NCI-H82 (cell line): ENCODE results near the gene PRKCA.

Source experiments
- DNase-seq: peaks from one replicate; lab custom pipeline; 2025; lab: John Stamatoyannopoulos, UW

PRKCA gene

GRCh38 chr17:66655461-66655860 lies 353.0 kb downstream of the PRKCA start:
- no peak for DNase-seq

- DNase-seq, result no peak
Observed at GRCh38 chr17:66655861-66656260, 353.4 kb downstream of the PRKCA start.

DNA sequence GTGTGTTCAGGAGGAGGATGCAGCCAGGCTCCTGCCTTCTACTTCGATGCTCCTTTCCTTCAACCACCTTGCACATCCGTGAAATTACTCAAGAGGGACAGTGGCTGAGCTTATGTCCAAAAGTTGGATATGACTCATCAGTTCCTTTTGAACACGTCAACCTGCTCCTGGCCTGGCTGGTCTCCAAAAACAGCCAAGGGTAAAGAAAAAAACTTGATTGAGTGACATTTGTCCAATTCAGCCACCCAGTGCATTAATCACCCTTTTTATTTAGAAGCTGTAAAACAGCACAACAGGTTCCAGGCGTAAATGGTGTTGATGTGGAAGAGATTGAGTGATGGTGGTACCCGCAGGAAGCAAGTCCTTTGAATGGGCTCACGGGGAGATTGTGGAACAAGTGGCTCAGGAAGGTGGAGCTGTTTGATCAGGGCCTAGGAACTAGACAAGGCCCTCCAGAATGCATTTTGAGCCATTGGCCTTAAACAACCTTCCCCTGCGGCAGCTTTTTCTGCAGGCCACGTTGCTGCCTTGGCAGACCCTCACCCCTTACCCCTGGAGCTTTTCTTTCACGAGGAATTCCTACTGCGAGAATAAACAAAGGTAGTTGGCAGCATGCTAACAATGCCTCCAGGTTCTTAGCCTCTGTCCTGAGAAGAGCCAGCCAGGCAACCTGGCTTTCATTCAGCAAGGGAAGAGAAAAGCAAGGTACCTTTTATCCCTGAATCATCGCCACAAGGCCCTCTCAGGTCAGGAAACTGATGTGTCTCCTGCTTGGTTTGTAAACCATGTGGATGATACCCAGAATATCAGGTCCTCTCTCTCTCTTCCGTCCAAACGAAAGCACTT lies 359.2 kb downstream of the PRKCA start:
- DNase-seq, result no peak

- DNase-seq, result no peak
Observed at GRCh38 chr17:66662496-66662895, 360.1 kb downstream of the PRKCA start.

DNA sequence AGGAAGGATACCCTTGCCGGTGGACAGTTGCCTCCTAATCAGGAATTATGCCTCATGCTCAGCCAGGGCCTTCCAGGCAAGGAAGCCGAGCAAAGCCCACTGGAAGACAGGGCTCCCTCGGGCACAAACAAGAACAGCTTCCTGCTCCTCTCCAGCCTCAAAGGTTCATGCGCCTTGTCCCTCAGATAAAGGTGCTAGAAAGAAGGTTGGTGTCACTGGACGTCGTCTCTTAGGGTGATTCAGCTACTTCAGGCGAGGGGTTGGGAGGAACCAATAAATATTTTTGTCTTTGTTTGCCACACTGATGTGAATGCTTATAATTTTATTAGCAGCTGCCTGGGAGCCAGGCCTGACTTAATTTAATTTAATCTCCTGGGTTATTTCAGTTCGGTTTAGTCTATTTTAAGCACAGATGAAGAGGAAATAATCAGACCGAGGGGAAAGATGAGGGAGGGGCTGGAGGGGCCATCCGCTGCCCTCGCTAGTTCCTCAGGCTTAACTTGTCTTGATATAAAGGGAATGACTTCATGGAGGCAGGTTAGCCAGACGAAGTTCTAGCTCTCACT lies 360.7 kb downstream of the PRKCA start:
- peak; percentile 30 for DNase-seq

- DNase-seq, result no peak
Observed at GRCh38 chr17:66664336-66664735, 361.9 kb downstream of the PRKCA start.

DNA sequence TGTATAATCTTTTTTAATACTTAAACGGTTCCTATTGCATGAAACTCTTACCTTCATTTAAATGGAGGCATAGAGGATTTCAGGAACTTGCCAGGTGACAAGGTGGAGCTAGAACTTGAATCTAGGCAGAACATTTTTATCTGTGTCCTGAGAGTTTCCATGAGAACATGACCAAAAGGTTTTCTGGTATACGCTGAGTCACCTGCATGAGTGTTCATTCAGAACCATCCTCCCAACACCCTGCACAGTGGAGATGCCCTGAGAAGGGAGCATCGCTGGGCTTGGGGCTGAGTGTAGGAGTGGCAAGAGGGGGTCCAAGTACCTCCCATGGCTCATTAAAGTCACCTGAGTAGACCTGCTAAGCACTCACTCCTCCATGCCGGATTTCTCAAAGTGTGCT lies 362.8 kb downstream of the PRKCA start:
- no peak for DNase-seq

- DNase-seq, result no peak
Observed at GRCh38 chr17:66667090-66667489, 364.7 kb downstream of the PRKCA start.

DNA sequence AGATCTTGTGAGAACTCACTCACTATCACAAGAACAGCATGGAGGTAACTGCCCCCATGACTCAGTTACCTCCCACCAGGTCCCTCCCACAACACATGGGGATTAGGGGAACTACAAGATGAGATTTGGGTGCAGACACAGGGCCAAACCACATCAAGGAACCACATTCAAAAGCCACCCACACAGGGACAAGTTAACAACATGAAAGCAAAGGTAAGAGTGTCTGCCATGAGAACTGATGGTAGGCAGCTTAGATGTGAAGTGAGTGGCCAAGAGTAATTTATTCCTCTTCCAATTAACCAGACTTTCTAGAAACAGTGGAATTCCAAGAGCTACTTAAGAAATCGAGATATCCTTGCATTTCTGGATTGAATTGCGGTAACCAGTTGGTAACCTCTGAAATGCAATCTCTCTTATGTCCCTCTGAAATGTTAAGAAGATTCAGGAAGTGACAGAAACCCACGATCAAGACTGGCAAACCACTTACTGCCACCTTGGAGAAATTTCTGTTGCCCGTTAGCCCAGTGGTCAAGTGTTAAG lies 365.1 kb downstream of the PRKCA start:
- no peak for DNase-seq

DNA sequence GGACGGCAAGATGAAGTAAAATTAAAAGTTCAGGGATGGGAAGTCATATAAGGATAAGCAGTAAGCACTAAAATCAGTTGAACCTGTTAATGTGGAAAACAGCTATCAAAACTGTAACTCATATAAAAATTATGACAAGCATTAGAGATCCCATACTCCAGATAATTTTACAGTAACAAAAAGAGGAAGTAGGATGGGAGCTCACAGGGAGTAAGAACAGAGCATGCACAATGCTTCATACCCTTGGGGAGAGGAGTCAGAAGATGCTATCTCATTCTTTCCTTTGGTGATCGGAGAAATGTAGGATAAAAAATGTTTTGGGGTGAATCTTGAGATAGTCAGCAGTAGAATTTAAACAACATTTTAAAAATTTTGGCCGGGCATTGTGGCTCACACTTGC lies 367.8 kb downstream of the PRKCA start:
- no peak for DNase-seq

- DNase-seq, result no peak
Observed at GRCh38 chr17:66671156-66671555, 368.7 kb downstream of the PRKCA start.

GRCh38 chr17:66673668-66674276 lies 371.4 kb downstream of the PRKCA start:
- peak; percentile 75 for DNase-seq

DNA sequence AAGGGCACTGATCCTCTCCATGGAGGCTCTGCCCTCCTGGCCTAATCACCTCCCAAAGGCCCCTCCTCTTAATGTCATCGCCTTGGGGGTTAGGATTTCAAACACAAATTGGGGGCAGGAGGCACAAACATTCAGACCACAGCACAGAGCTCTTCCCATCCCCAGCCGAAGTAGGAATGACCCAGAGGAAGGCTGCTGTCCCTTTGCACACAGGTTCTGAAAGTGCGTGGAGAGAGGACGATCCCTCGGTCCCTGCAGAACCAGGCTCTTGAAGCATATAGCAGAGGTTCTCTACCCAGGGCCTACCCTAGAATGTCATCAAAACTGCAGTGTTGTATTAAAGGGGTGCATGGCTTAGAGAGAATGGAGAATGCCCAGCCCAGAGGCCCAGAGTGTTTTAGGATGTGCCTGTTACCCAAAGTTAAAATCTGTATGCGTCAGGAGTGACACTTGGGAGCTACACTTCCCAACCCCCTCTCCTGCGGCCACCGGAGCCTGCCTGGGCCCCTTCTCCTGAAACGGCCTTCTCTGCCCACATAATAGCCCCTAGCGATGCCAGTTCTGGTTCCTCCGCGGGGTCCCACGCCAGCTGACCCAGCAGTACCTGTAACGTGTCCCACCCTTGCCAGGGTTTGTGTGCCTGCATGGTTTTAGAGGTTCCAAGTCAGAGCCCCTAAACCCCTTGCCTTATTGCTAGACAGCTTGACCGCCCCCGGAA lies 373.0 kb downstream of the PRKCA start:
- no peak for DNase-seq

DNA sequence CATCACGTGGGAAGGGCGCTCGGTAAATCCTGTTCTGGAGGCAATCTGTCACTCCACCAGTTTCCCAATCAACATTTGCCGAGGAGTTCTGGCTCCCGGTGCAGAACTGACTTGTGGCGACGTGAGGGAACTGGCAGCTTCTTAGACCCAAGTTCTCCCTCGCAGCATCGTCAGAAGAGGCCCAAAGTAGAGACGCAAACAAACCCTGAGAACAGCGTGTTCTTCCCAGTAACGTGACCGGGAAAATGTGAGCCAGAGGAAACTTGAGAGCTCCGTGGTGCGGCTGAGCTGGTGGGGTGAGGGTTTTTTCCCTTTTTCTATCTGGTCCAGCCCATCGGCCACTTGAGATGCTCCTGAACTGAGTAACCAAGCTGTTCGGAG lies 373.6 kb downstream of the PRKCA start:
- peak; percentile 59 for DNase-seq

GRCh38 chr17:66676421-66676820 lies 374.0 kb downstream of the PRKCA start:
- DNase-seq, result no peak

DNA sequence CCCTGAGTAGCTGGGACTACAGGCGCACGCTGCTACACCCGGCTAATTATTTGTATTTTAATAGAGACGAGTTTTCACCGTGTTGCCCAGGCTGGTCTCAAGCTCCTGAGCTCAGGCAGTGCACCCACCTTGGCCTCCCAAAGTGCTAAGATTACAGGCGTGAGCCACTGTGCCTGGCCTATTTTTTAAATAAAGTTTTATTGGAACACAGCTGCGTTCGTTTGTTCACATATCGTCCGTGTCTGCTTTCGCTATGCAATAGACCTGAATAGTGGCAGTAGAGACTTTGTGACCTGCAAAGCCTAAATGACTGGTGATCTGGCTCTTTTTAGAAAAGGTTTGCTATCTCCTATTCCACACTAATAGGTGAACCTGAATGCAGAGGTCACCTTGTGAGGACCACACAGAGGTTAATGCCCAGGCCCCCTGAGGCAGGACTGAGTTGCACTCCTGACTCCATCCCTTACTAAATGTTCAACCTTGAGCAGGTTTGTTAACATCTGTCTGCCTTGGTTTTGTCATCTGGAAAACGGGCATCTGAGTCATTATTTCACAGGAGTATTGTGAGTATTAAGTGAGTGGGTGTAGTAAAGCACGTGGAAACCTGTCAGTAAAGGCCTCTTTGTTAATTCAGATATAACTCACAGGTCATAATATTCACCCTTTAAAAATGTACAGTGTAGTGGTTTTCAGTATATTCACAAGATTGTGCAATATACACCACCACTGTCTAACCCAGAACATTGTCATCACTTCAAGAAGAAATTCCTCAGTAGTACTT lies 375.0 kb downstream of the PRKCA start:
- DNase-seq, result no peak

DNA sequence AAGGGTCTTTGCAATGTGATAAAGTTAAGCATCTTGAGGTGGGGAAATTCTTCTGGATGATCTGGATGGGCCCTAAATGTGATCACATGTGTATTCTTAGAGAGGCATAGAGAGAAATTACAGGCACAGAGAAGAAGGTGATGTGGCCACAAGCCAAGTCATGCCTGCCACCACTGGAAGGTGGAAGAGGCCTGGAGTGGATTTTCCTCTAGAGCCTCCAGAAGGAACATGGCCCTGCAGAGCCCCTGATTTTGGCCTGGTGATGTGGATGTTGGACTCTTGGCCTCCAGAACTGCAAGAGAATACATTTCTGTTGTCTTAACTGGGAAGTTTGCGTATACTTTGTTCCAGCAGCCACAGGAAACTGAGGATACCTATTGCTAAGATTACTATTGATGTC lies 375.6 kb downstream of the PRKCA start:
- no peak for DNase-seq

GRCh38 chr17:66678827-66679226 lies 376.4 kb downstream of the PRKCA start:
- DNase-seq, result no peak

GRCh38 chr17:66679631-66680517 lies 377.5 kb downstream of the PRKCA start:
- DNase-seq, result no peak

DNA sequence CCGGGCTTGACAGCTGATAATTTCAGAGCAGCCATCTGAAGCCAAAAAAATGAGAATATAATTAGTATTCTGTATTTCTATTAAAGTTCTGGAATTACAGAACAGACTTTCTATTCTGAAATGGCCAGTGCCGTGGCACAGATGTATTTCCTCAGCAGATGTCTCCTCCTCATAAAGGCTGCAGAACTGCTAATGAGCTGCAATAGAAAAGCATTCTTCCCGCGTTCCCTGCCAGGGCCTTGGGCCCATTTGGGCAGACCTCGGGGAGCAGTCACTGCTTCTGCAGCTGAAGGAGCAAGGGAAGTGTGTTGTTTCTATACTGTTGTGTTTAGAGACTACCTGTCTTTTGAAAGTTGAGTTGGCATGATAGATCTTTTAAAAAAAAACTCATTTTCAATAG lies 379.9 kb downstream of the PRKCA start:
- DNase-seq, result no peak

DNA sequence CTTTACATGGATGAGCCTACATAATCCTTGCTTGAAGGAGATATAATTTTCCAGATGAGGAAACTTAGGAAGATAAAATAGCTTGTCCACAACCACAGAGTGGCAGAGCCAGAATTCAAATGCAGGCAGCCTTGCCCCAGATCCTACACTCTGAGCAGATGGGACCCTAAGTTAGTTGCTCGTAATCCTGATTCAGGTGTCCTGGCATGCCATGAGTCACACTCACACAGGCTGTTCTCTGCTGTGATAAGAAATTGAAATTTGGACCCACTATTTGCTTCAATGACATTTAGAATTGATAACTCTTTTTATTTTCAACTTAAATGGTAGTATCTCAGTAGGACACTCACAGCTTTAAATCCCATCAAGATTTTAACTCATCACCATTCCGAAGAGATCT lies 381.8 kb downstream of the PRKCA start:
- DNase-seq, result no peak
